Left ventricle myocardium inferior (tissue), 1 donor: ENCODE measurements around the gene ARHGAP42. TPM values are rescaled to one million over a fixed set of nuclear protein-coding genes. Genes with fewer than 3 reads are reported as not detected.

Experiments
- DNase-seq: peaks from one replicate; pipeline ENCODE4 v3.0.0-alpha.2; 2020
- H3K27ac ChIP-seq: fragments of 200-600 bp; replicated peaks from 2 replicates; pipeline ENCODE4 v1.8.0; 2021
- H3K27me3 ChIP-seq: fragments of 200-600 bp; 2 replicates; pipeline ENCODE4 v1.8.0; 2021; ENCODE audit warnings: low read depth
- H3K36me3 ChIP-seq: fragments of 200-600 bp; 2 replicates; pipeline ENCODE4 v1.8.0; 2021
- H3K4me1 ChIP-seq: fragments of 200-600 bp; 2 replicates; pipeline ENCODE4 v1.8.0; 2021
- H3K4me3 ChIP-seq: fragments of 200-600 bp; 2 replicates; pipeline ENCODE4 v1.8.0; 2021; ENCODE audit warnings: mild to moderate bottlenecking, moderate library complexity
- H3K9me3 ChIP-seq: fragments of 200-600 bp; replicated peaks from 2 replicates; pipeline ENCODE4 v1.8.0; 2021
- CTCF ChIP-seq: fragments of 200-600 bp; IDR thresholded peaks from 2 replicates; pipeline ENCODE4 v1.8.0; 2021; ENCODE audit warnings: antibody characterized with exemption, mild to moderate bottlenecking, borderline replicate concordance
- intact Hi-C: fragments of 100-400 bp; cut with micrococcal nuclease; formaldehyde crosslinking; loops from one replicate; pipeline ENCODE4 v1.11.0; 2022
- total RNA-seq: library from RNA; stranded (reverse); fragmentation: NEBNext Ultra II Directional; extraction: Animal tissue kit (Norgen Biotek cat#: 25700); gene quantifications from one replicate; pipeline ENCODE4 v1.2.1, GENCODE V29; 2021
- donor health status: DM: no; HTN: yes; CAD: no; lungs with severe emphysema.

ARHGAP42 gene
- total RNA-seq, 1 donor from 2014 or later, result 11.1 TPM

GRCh38 chr11:100726680-100727079 lies 39.6 kb downstream of the ARHGAP42 start:
- Histone ChIP-seq H3K4me3 (no peak overlapping the region), H3K9me3 (no peaks in the 10 kb centered on the region), H3K36me3 (no peaks in the 10 kb centered on the region), H3K27me3 (no peaks in the 10 kb centered on the region), H3K4me1 (peaks cover 52% of the 10 kb centered on the region), H3K27ac (peak overlapping the region; percentile 67)
- TF ChIP-seq CTCF, result no peak
- intact Hi-C loops, result no loop called here
- DNase-seq, result no peak

- DNase-seq, result peak; percentile 52
- H3K4me3 ChIP-seq, result peak overlapping the region; percentile 29
- peak overlapping the region; percentile 67 for H3K27ac ChIP-seq
- no peaks in the 10 kb centered on the region for H3K27me3 ChIP-seq
- TF ChIP-seq CTCF, result no peak
- H3K4me1 ChIP-seq, result peaks cover 60% of the 10 kb centered on the region
- intact Hi-C loops, result no loop called here
- no peaks in the 10 kb centered on the region for H3K9me3 ChIP-seq
- H3K36me3 ChIP-seq, result no peaks in the 10 kb centered on the region
Observed at GRCh38 chr11:100727410-100727809, 40.3 kb downstream of the ARHGAP42 start.

- Histone ChIP-seq H3K36me3 (no peaks in the 10 kb centered on the region), H3K4me3 (no peak overlapping the region), H3K9me3 (peaks cover 8% of the 10 kb centered on the region), H3K27ac (no peak overlapping the region), H3K27me3 (no peaks in the 10 kb centered on the region), H3K4me1 (peaks cover 61% of the 10 kb centered on the region)
- DNase-seq, result no peak
- no peak for TF ChIP-seq CTCF
- intact Hi-C loops, result no loop called here
Observed at GRCh38 chr11:100730266-100730665, 43.2 kb downstream of the ARHGAP42 start.

GRCh38 chr11:100731471-100731870 lies 44.4 kb downstream of the ARHGAP42 start:
- H3K4me1 ChIP-seq, result peaks cover 59% of the 10 kb centered on the region
- no peaks in the 10 kb centered on the region for H3K27me3 ChIP-seq
- TF ChIP-seq CTCF, result no peak
- no peak overlapping the region for H3K4me3 ChIP-seq
- no peaks in the 10 kb centered on the region for H3K36me3 ChIP-seq
- H3K27ac ChIP-seq, result peak overlapping the region; percentile 52
- intact Hi-C loops, result no loop called here
- DNase-seq, result no peak
- peaks cover 8% of the 10 kb centered on the region for H3K9me3 ChIP-seq

GRCh38 chr11:100732949-100733348 lies 45.9 kb downstream of the ARHGAP42 start:
- Histone ChIP-seq H3K9me3 (peaks cover 8% of the 10 kb centered on the region), H3K4me3 (no peak overlapping the region), H3K27me3 (no peaks in the 10 kb centered on the region), H3K4me1 (peaks cover 44% of the 10 kb centered on the region), H3K36me3 (no peaks in the 10 kb centered on the region), H3K27ac (peak overlapping the region; percentile 52)
- intact Hi-C loops, result no loop called here
- no peak for TF ChIP-seq CTCF
- no peak for DNase-seq
